Measurements from ENCODE around the gene STK11IP. TPM values are rescaled to one million over a fixed set of nuclear protein-coding genes. Genes with fewer than 3 reads are reported as not detected.

The STK11IP gene
- total and polyA plus RNA-seq, 2 of the 13 experiments (the other 11 are each of a cell fraction or from before 2014, with no cell fraction given) = 12.8 to 24.0 TPM

GRCh38 chr2:219597552-219598307 is at the start of gene STK11IP (continued):
- peak; percentile 26; the same call in 1 of the 2 replicates for TF ChIP-seq JUN (CRISPR knock-in tag; IDR thresholded peaks at IDR 0.05)
- no peak for TF ChIP-seq MTF2 (CRISPR knock-in tag; IDR thresholded peaks at IDR 0.05; ENCODE audit: borderline replicate concordance)
- no peak for TF ChIP-seq SMARCE1 (IDR thresholded peaks at IDR 0.05; ENCODE audit: borderline replicate concordance)
- TF ChIP-seq ZBTB37 (CRISPR knock-in tag; IDR thresholded peaks at IDR 0.05) = no peak
- no peak; the same call in none of the 2 replicates for TF ChIP-seq HIC2 (CRISPR knock-in tag; IDR thresholded peaks at IDR 0.05; ENCODE audit: low read depth)
- TF ChIP-seq KDM3A (CRISPR knock-in tag; IDR thresholded peaks at IDR 0.05; ENCODE audit: low read depth) = peak; percentile 73; the same call in 1 of the 2 replicates
- no peak for TF ChIP-seq ISX (CRISPR knock-in tag; conservative IDR thresholded peaks at IDR 0.05)
- no peak for TF ChIP-seq GTF3A (CRISPR knock-in tag; conservative IDR thresholded peaks at IDR 0.05)
- TF ChIP-seq SMAD3 (CRISPR knock-in tag; IDR thresholded peaks at IDR 0.05) = peak; percentile 86
- no peak for TF ChIP-seq NFE2 (CRISPR knock-in tag; IDR thresholded peaks at IDR 0.05)
- TF ChIP-seq ZNF510 (CRISPR knock-in tag; IDR thresholded peaks at IDR 0.05; ENCODE audit: low read depth) = peak; percentile 91; the same call in 1 of the 2 replicates
- no peak for TF ChIP-seq RNF2 (conservative IDR thresholded peaks at IDR 0.05; ENCODE audit: low read depth)
- no peak; a peak in 2 of 4 replicates for TF ChIP-seq NR2F1 (CRISPR knock-in tag; IDR thresholded peaks at IDR 0.05)
- TF ChIP-seq CREBL2 (CRISPR knock-in tag; IDR thresholded peaks at IDR 0.05; ENCODE audit: borderline replicate concordance) = peak; percentile 49; the same call in 1 of the 2 replicates
- peak; percentile 10 for TF ChIP-seq PRPF4 (IDR thresholded peaks at IDR 0.05; ENCODE audit: low read depth, low read length, poor library complexity, severe bottlenecking)
- no peak for TF ChIP-seq ZMAT5 (CRISPR knock-in tag; IDR thresholded peaks at IDR 0.05; ENCODE audit: borderline replicate concordance, low read depth)
- no peak for TF ChIP-seq ZBTB14 (CRISPR knock-in tag; IDR thresholded peaks at IDR 0.05)
- peak; percentile 57 for TF ChIP-seq BCL6 (CRISPR knock-in tag; IDR thresholded peaks at IDR 0.05)
- TF ChIP-seq POLR2A (IDR thresholded peaks at IDR 0.05; ENCODE audit: insufficient read depth in 1 of 2, low read depth in 2 of 2, low read length in 2 of 2) = peak; percentile 89 to 96
- no peak for TF ChIP-seq FOXM1 (CRISPR knock-in tag; IDR thresholded peaks at IDR 0.05)
- no peak for TF ChIP-seq SRSF4 (IDR thresholded peaks at IDR 0.05; ENCODE audit: low read depth, low read length, poor library complexity, severe bottlenecking)
- no peak for TF ChIP-seq ATF7 (IDR thresholded peaks at IDR 0.05)
- TF ChIP-seq ATF7 (CRISPR knock-in tag; IDR thresholded peaks at IDR 0.05) = 0 out of 2 replicates have a peak, but pooled peaks have one; percentile 55
- peak; percentile 53 for TF ChIP-seq ZFY (CRISPR knock-in tag; IDR thresholded peaks at IDR 0.05)
- TF ChIP-seq RBM22 (optimal IDR thresholded peaks at IDR 0.05; ENCODE audit: low read length) = peak; percentile 100
- TF ChIP-seq ZNF274 (CRISPR knock-in tag; IDR thresholded peaks at IDR 0.05) = peak; percentile 88
- peak; percentile 57; the same call in 1 of the 2 replicates for TF ChIP-seq HNRNPL (IDR thresholded peaks at IDR 0.05; ENCODE audit: low read depth, low read length)

Data from HepG2 (cell line).